ENCODE measurements around the gene IHH. TPM values are rescaled to one million over a fixed set of nuclear protein-coding genes. Genes with fewer than 3 reads are reported as not detected.

Gene IHH
- total RNA-seq, 2 donors from 2014 or later = not detected

GRCh38 chr2:219029829-219030165 lies 30.9 kb downstream of the IHH start:
- H3K4me1 ChIP-seq = no peaks in the 10 kb centered on the region
- peak; percentile 85 to 96 for TF ChIP-seq CTCF (IDR thresholded peaks at IDR 0.05)
- H3K4me3 ChIP-seq = no peak overlapping the region
- DNase-seq (ENCODE audit: low spot score) = peak; percentile 75
- peaks cover 0 to 10% of the 10 kb centered on the region in 2 donors for H3K27me3 ChIP-seq
- H3K36me3 ChIP-seq = no peaks in the 10 kb centered on the region
- no peaks in the 10 kb centered on the region for H3K9me3 ChIP-seq
- H3K27ac ChIP-seq = no peak overlapping the region

GRCh38 chr2:219028996-219029828 lies 31.5 kb downstream of the IHH start:
- no peak for TF ChIP-seq CTCF (IDR thresholded peaks at IDR 0.05)
- Histone ChIP-seq H3K27me3 (peaks cover 0 to 10% of the 10 kb centered on the region in 2 donors), H3K27ac (no peak overlapping the region), H3K9me3 (no peaks in the 10 kb centered on the region), H3K4me3 (no peak overlapping the region), H3K4me1 (no peaks in the 10 kb centered on the region), H3K36me3 (no peaks in the 10 kb centered on the region)
- no peak for DNase-seq (ENCODE audit: low spot score)

GRCh38 chr2:219028141-219028540 lies 32.6 kb downstream of the IHH start:
- H3K27me3 ChIP-seq = peaks cover 0 to 10% of the 10 kb centered on the region in 2 donors
- no peak overlapping the region for H3K4me3 ChIP-seq

GRCh38 chr2:219027511-219028055 lies 33.1 kb downstream of the IHH start:
- DNase-seq (ENCODE audit: low spot score) = no peak
- H3K27me3 ChIP-seq = peaks cover 0 to 10% of the 10 kb centered on the region in 2 donors
- no peaks in the 10 kb centered on the region for H3K4me1 ChIP-seq

More at GRCh38 chr2:219028141-219028540, 32.6 kb downstream of the IHH start:
- H3K36me3 ChIP-seq = no peaks in the 10 kb centered on the region
- no peaks in the 10 kb centered on the region for H3K4me1 ChIP-seq
- no peak for DNase-seq (ENCODE audit: low spot score)
- H3K27ac ChIP-seq = no peak overlapping the region
- H3K9me3 ChIP-seq = no peaks in the 10 kb centered on the region
- no peak for TF ChIP-seq CTCF (IDR thresholded peaks at IDR 0.05)

GRCh38 chr2:219026946-219027345 lies 33.8 kb downstream of the IHH start:
- Histone ChIP-seq H3K36me3 (no peaks in the 10 kb centered on the region), H3K4me1 (no peaks in the 10 kb centered on the region), H3K27ac (no peak overlapping the region), H3K27me3 (peaks cover 0 to 10% of the 10 kb centered on the region in 2 donors), H3K4me3 (no peak overlapping the region), H3K9me3 (no peaks in the 10 kb centered on the region)
- TF ChIP-seq CTCF (IDR thresholded peaks at IDR 0.05) = no peak
- DNase-seq (ENCODE audit: low spot score) = no peak

More at GRCh38 chr2:219027511-219028055, 33.1 kb downstream of the IHH start:
- no peaks in the 10 kb centered on the region for H3K9me3 ChIP-seq
- H3K27ac ChIP-seq = no peak overlapping the region
- H3K4me3 ChIP-seq = no peak overlapping the region
- TF ChIP-seq CTCF (IDR thresholded peaks at IDR 0.05) = no peak
- H3K36me3 ChIP-seq = no peaks in the 10 kb centered on the region

All from right atrium auricular region (tissue), 2 donors.